HL-60/S4 treated with phorbol 12-myristate 13-acetate at 8.2 ng/mL for 4 days and 3 days (cell line): ENCODE measurements around the gene CENPV.
"Not testable (repeated sequence)": the region's sequence is repeated elsewhere in the genome, so short reads cannot be mapped to it uniquely, and the experiment has no call there.

Experiments used
- in situ Hi-C: fragments of 300-500 bp; cut with MboI; formaldehyde crosslinking; loops from 2 replicates; pipeline ENCODE4 v1.15.0; 2022; ENCODE audit warnings: low sequenced_read_pairs

CENPV gene

GRCh38 chr17:16314859-16315258 is 38.4 kb downstream of the CENPV start:
- in situ Hi-C loops, result no loop called here

DNA sequence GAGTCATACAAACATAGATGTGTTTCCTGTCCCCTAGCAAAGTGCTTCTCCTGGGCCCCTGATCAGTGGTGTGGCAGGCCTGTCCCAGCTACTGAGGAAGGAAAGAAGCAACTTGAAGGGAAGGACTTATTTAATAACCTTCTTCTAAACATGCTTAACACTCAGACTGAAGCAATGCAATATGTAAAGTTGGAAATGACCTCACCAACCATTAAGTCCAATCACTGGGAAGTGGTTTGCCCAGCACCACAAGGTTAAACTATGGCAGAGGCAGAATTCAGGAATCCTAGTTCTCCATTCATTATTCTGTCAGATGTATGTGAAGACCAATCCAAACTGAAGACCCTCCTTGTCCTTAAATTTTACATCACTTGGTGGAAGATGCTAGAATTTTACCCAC is 39.1 kb downstream of the CENPV start:
- in situ Hi-C loops, result no loop called here

DNA sequence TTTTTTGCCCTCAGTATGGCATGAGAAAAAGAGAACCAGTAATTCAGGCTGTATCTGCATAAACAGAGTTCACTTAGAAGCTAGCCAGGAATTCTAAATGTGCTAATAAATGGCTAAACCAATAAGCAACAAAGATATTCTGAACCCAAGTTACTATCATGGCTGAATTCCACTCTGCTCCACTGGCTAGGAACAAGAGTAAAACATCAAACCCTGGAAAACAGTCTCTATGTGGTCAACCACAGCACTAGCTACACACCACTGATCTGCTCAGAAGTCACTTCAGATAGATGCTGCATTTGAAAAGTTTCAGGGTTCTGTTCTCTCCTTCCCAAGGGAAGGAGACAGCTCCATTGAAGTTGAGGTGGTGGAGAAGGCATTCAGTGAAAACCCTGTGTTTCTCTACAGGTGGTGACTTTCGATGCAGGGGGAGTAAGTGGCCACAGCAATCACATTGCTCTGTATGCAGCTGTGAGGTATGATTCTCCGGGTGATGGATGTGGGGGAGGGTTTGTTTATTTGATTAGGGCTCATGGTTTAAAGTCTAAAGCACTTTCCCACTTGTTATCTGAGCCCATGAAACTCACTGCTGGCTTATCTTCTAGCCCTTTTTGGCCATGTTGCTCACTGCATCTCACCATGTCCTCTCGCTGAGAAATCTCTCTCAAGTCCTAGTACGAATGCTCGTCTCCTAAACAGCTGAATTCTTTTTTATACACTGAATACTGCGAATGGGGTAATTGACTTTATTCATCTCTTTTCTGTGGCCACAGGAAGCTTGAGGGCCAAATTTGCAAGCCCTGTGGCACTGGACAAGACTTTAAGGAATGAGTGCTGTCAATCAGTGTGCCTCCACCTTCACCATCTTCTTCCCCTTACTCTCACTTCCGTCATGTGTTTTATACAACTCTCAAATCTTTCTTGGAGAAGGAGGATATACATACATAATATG is 39.9 kb downstream of the CENPV start:
- in situ Hi-C loops, result no loop called here

DNA sequence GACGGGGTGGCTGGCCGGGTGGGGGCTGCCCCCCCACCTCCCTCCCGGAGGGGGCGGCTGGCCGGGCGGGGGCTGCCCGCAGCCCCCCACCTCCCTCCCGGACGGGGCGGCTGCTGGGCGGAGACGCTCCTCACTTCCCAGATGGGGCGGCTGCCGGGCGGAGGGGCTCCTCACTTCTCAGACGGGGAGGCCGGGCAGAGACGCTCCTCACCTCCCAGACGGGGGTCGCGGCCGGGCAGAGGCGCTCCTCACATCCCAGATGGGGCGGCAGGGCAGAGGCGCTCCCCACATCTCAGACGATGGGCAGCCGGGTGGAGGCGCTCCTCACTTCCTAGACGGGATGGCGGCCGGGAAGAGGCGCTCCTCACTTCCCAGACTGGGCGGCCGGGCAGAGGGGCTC is 41.2 kb downstream of the CENPV start:
- in situ Hi-C loops, result not testable (repeated sequence)

GRCh38 chr17:16306211-16306610 is 47.1 kb downstream of the CENPV start:
- in situ Hi-C loops, result no loop called here

GRCh38 chr17:16304830-16305229 is 48.4 kb downstream of the CENPV start:
- in situ Hi-C loops, result no loop called here

DNA sequence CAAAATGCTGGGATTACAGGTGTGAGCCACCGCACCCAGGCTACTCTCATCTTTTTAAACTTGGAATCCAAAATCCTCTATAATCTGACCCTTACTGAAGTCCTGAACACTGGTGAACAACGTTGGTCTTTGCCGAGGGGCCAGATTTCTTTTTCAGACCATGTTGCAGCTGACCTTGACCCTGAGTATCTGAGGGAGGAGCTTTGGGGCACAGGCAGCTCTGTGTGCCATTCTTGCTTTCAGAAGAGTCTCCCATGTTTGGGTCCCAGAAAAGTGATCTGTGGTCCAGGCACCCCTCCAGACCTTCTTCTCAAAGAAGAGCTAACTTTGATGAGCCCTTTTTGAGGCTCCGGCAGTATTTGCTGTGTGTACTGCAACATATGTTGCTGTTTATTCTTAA is 50.4 kb downstream of the CENPV start:
- in situ Hi-C loops, result no loop called here

DNA sequence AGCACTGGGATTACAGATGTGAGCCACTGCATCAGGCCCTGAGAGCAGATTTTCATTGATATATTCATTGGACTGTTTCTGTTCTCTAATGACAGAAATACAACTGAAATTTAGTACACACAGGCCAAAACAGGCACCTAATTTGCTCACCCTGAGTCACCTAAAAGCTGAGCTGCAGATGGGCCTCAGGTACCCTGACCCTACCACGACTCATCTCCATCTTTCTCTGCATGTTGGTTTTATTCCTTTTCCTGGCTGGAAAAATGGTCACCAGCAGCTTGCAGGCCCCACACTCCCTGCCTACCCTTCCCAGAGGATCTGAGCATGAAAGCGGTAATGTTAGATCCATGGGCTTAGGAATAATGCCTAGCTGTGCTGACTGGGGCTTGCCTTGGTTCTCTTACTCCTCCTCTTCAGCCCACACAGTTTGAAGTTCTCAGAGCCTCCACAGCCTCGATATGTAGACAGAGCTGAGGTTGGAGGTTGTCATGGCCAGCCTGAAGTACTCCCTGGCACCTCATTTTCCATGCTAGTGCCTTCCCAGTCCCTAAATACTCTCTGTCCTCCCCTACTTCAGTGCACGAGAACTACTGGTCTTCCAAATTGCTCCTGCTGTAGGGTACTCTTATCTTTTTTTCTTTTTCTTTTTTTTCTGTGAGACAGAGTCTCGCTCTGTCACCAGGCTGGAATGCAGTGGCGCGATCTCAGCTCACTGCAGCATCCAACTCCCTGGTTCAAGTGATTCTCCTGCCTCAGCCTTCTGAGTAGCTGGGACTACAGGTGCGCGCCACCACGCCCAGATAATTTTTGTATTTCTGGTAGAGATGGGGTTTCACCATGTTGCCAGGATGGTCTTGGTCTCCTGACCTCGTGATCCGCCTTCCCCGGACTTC is 51.1 kb downstream of the CENPV start:
- in situ Hi-C loops, result no loop called here

- in situ Hi-C loops, result no loop called here
Observed at GRCh38 chr17:16300554-16300953, 52.7 kb downstream of the CENPV start.

DNA sequence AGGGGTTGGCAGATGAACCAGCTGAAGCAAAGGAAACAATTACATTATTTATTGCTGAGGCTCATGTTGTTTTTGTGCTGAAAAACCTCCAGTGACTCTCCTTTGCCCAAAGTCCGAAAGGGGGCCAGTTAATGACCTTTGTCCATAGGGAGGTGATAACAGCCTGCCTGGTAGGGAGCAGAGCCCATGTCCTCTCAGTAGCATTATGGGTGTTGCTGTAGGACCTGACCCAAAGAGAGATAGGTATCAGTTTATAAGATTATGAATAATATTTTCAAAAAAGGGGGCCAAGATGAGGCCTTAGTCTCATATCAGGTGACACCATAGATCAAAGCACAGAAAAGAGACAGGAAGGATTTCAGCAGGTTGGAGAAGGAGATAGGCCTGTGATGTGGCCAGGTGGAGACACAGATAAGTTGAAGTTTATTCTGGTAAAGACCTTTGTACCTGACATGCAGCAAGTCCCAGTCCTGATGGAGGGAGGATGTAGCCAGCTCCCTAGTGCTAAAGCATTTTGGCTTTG is 55.1 kb downstream of the CENPV start:
- in situ Hi-C loops, result no loop called here

DNA sequence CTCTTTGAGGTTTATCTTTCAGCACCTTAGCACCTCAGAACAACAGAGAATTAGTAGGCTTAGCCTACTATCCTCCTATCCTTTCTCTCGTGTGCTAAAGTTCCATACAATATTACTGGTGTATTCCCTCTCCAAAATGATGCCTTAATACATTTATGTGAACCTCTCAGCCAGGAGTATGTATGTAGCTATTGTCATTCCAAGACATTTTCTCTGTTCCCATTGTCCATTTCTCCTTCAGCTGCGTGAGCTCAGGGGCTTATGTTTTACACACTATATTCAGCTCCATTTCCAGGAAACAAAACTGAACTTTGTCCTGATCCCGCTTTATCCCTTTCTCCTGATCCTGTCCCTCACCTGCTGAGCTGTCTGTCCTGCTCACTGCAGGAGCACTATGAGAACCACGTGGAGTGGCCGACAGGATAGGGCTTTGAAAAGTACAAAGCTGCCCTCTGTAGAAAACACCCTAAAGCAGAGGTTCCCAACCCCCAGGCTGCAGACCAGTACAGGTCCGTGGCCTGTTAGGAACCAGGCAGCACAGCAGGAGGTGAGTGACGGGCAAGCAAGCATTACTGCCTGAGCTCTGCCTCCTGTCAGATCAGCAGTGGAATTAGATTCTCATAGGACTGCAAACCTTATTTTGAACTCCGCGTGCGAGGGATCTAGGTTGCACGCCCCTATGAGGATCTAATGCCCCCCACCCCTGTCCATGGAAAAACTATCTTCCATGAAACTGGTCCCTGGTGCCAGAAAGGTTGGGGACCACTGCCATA is 55.7 kb downstream of the CENPV start:
- in situ Hi-C loops, result no loop called here

- in situ Hi-C loops, result not testable (repeated sequence)
Observed at GRCh38 chr17:16296072-16296471, 57.2 kb downstream of the CENPV start.

- in situ Hi-C loops, result no loop called here
Observed at GRCh38 chr17:16294560-16294959, 58.7 kb downstream of the CENPV start.

DNA sequence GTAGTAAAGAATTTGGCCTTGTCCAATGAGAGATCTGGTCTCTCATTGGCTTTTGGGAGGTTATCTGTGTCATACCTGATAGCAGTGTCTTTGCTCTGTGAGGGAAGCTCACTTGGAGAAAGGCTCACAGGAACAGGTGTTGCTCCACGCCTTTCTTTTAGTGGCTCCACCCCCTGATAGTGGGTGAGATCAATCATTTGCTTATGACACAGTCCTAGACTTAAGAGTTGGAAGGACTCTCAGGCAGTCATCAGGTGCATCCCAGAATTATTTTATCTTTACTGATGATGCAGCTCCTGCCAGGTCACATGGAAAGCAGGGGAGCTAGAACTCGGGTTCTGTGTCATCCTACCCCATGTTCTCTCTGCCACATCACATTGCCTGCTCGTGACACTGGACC is 59.3 kb downstream of the CENPV start:
- in situ Hi-C loops, result no loop called here
